Neuronal stem cell (in vitro differentiated cells): ENCODE measurements around the gene PARD6G.
A peak's percentile ranks its signal among the peaks of the same experiment; 100 is the strongest.
"Not testable (repeated sequence)": the region's sequence is repeated elsewhere in the genome, so short reads cannot be mapped to it uniquely, and the experiment has no call there.

Experiments
- DNase-seq: peaks from one replicate; pipeline ENCODE4 v3.0.0-alpha.2; 2013; ENCODE audit warnings: low spot score
- H2AFZ ChIP-seq: one replicate; pipeline ENCODE4 v1.6.1; 2013; ENCODE audit warnings: mild to moderate bottlenecking, low read length, inconsistent platforms
- H2AK5ac ChIP-seq: 2 replicates; pipeline ENCODE4 v1.6.1; 2013; ENCODE audit warnings: low read depth, mild to moderate bottlenecking, inconsistent platforms, low read length, moderate library complexity, mixed read lengths
- H2BK120ac ChIP-seq: 2 replicates; pipeline ENCODE4 v1.6.1; 2013; ENCODE audit warnings: low read depth, mild to moderate bottlenecking, inconsistent platforms, low read length, moderate library complexity, mixed read lengths
- H2BK12ac ChIP-seq: one replicate; pipeline ENCODE4 v1.6.1; 2013; ENCODE audit warnings: low read length, inconsistent platforms
- H2BK15ac ChIP-seq: 2 replicates; pipeline ENCODE4 v1.6.1; 2013; ENCODE audit warnings: mild to moderate bottlenecking, low read length, inconsistent platforms, mixed read lengths
- H2BK5ac ChIP-seq: one replicate; pipeline ENCODE4 v1.6.1; 2013; ENCODE audit warnings: inconsistent platforms, mild to moderate bottlenecking, low read length, moderate library complexity
- H3K14ac ChIP-seq: one replicate; pipeline ENCODE4 v1.6.1; 2013; ENCODE audit warnings: low read length, inconsistent platforms
- H3K18ac ChIP-seq: 2 replicates; pipeline ENCODE4 v1.6.1; 2013; ENCODE audit warnings: low read length, inconsistent platforms
- H3K23ac ChIP-seq: 2 replicates; pipeline ENCODE4 v1.6.1; 2013; ENCODE audit warnings: low read depth, mild to moderate bottlenecking, mixed read lengths, low read length, inconsistent platforms; ENCODE audit not compliant: poor library complexity
- H3K27ac ChIP-seq: replicated peaks from 3 replicates; pipeline ENCODE4 v1.5.1; 2013; ENCODE audit warnings: low read length, inconsistent platforms
- H3K27me3 ChIP-seq, 3 experiments: 2 replicates each; pipeline ENCODE4 v1.6.1; 2013; ENCODE audit warnings: low read length in 3 of 3, mild to moderate bottlenecking in 2 of 3, inconsistent platforms in 1 of 3, low read depth in 1 of 3, mixed read lengths in 1 of 3, moderate library complexity in 1 of 3; ENCODE audit not compliant: control insufficient read depth in 3 of 3, insufficient read depth in 3 of 3
- H3K36me3 ChIP-seq, 2 donors: replicated peaks in 1 of 2; 2 replicates each; pipeline ENCODE4 v1.6.1; 2013; ENCODE audit warnings: low read length in 2 of 2; ENCODE audit not compliant: control insufficient read depth in 2 of 2, insufficient read depth in 2 of 2
- H3K4ac ChIP-seq: 2 replicates; pipeline ENCODE4 v1.6.1; 2013; ENCODE audit warnings: inconsistent platforms, mild to moderate bottlenecking, low read length, moderate library complexity
- H3K4me1 ChIP-seq, 2 donors: 1 replicate in 1 of 2; 2 replicates in 1 of 2; pipeline ENCODE4 v1.6.1; 2013; ENCODE audit warnings: low read length in 2 of 2, low read depth in 1 of 2; ENCODE audit not compliant: control insufficient read depth in 2 of 2, insufficient read depth in 1 of 2
- H3K4me2 ChIP-seq: one replicate; pipeline ENCODE4 v1.6.1; 2013; ENCODE audit warnings: mild to moderate bottlenecking, low read length, inconsistent platforms; ENCODE audit not compliant: insufficient read depth, poor library complexity, severe bottlenecking
- H3K4me3 ChIP-seq, 2 donors: 2 replicates each; pipeline ENCODE4 v1.5.1; 2013; ENCODE audit warnings: low read length in 2 of 2, mild to moderate bottlenecking in 2 of 2, inconsistent platforms in 1 of 2, moderate library complexity in 1 of 2
- H3K79me1 ChIP-seq: one replicate; pipeline ENCODE4 v1.6.1; 2013; ENCODE audit warnings: low read depth, mild to moderate bottlenecking, inconsistent platforms, low read length, moderate library complexity
- H3K9ac ChIP-seq: one replicate; pipeline ENCODE4 v1.6.1; 2013; ENCODE audit warnings: mild to moderate bottlenecking, low read depth, low read length, inconsistent platforms; ENCODE audit not compliant: poor library complexity
- H3K9me3 ChIP-seq, 2 donors: replicated peaks in 1 of 2; 2 replicates each; pipeline versions ENCODE3 to v1.6.1; 2013; ENCODE audit warnings: low read length in 2 of 2, mild to moderate bottlenecking in 2 of 2, inconsistent platforms in 1 of 2, low read depth in 1 of 2, mixed read lengths in 1 of 2, moderate library complexity in 1 of 2; ENCODE audit not compliant: control insufficient read depth in 2 of 2, insufficient read depth in 1 of 2
- H4K8ac ChIP-seq: one replicate; pipeline ENCODE4 v1.6.1; 2013; ENCODE audit warnings: low read depth, mild to moderate bottlenecking, inconsistent platforms, low read length, moderate library complexity
- H4K91ac ChIP-seq: one replicate; pipeline ENCODE4 v1.6.1; 2013; ENCODE audit warnings: low read length, low read depth, mild to moderate bottlenecking, inconsistent platforms; ENCODE audit not compliant: poor library complexity
- WGBS, 2 donors: extraction: QIAGEN DNeasy Blood & Tissue Kit; methylation state at CpG; one replicate each; pipeline ENCODE4 v1.1.7; 2013; ENCODE audit warnings: missing lambda C conversion rate in 2 of 2, mixed read lengths in 1 of 2; ENCODE audit not compliant: insufficient read length in 2 of 2, insufficient replicate concordance in 1 of 2; ENCODE audit errors: extremely low coverage in 2 of 2; 5-methylcytosine and 5-hydroxymethylcytosine counted together

The PARD6G gene

DNA sequence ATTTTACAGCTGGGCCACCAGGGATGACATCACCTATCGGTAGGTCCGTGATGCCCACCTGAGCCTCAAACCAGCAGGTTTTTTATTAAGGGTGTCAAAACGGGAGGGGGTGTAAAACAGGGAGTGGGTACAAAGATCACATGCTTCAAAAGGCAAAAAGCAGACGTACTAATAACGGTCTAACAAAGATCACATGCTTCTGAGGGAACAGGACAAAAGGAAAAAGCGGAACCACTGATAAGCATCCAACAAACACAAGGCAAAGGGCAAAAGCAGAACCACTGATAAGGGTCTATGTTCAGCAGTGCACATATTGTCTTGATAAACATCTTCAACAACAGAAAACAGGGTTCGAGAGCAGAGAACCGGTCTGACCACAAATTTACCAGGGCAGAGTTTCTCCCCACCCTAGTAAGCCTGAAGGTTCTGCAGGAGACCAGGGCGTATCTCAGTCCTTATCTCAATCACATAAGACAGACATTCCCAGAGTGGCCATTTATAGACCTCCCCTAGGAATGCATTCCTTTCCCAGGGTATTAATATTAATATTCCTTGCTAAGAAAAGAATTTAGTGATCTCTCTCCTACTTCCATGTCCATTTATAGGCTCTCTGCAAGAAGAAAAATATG lies 82.5 kb downstream of the PARD6G start:
- not testable (repeated sequence) for H3K27me3 ChIP-seq, H4K8ac ChIP-seq, H4K91ac ChIP-seq, H3K14ac ChIP-seq, H3K23ac ChIP-seq, H2AFZ ChIP-seq, H3K4me2 ChIP-seq, DNase-seq, H3K4me1 ChIP-seq, H3K4me3 ChIP-seq, H3K9ac ChIP-seq, H2BK5ac ChIP-seq, H3K18ac ChIP-seq, H2BK15ac ChIP-seq, H2AK5ac ChIP-seq, H2BK120ac ChIP-seq, H2BK12ac ChIP-seq, H3K27ac ChIP-seq, H3K4ac ChIP-seq
- H3K79me1 ChIP-seq = peaks cover 14% of the 10 kb centered on the region
- H3K9me3 ChIP-seq = peaks cover 16% of the 10 kb centered on the region in 2 donors
- no CpG with 5 or more reads among the region's 9 CpGs for WGBS, 2 donors
- peaks cover 6 to 65% of the 10 kb centered on the region in 2 donors for H3K36me3 ChIP-seq

DNA sequence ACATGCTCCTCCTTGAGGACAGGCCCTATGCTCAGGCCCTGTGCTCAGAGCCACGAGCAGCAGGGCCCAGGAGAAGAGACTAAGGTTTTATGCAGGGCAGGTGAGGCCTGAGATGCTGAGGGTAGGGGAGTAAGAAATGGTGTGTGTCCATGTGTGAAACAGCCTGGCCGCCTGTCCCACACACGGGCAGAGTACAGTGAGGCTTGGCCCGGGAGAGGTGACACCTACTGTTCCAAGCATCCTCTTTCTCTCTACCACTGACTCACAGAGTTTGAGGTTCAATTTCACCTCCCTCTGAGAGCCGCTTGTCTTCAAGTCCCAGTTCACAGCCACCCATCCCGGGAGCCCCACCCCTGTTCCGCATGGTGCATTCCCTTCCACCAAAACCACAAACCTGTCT lies 84.1 kb downstream of the PARD6G start:
- no peak for DNase-seq
- Histone ChIP-seq H2BK5ac (peak overlapping the region; percentile 20), H3K36me3 (peaks cover 7 to 65% of the 10 kb centered on the region in 2 donors), H3K27me3 (no peaks in the 10 kb centered on the region), H3K4me1 (no peaks in the 10 kb centered on the region), H2AK5ac (no peak overlapping the region), H3K23ac (peak overlapping the region; percentile 82), H2BK120ac (no peak overlapping the region), H3K14ac (peak overlapping the region; percentile 56), H4K91ac (peak overlapping the region; percentile 48), H3K4me2 (no peak overlapping the region), H3K9me3 (peaks cover 16% of the 10 kb centered on the region in 2 donors), H3K27ac (no peak overlapping the region), H3K18ac (peak overlapping the region; percentile 57), H3K9ac (peak overlapping the region; percentile 39), H3K4me3 (peak overlapping the region in 1 of 2 donors; percentile 23), H2BK15ac (no peak overlapping the region), H3K79me1 (peaks cover 14% of the 10 kb centered on the region), H4K8ac (no peak overlapping the region), H3K4ac (no peak overlapping the region), H2BK12ac (no peak overlapping the region), H2AFZ (no peak overlapping the region)
- WGBS, 2 donors = no CpG with 5 or more reads among the region's 7 CpGs

DNA sequence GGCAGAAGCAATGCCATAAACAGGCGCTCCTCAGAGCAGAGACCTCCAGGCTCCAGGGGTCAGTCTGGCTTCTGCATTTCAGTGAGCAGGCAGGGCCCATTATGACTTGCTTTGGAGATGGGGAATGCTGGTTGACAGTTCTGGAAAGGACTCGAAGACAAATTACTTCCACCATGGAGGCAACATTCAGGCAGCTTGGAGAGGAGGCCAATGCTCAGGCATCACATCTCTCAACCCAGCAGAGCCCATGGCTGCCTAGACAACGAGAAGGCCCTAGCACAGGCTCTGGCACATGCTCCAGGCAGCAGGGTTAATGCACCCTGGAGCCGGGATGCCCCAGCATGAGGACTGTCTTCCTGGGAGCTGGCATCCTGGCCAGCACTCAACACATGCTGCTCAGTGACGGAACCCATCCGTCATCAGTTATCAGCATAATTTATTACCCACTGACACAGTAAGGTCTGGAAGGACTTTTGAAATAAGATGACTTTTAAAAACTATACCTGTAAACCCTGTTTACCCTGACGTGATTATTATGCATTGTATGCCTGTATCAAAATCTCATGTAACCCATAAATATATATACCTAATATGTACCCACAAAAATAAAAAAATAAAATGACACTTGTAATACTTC lies 85.4 kb downstream of the PARD6G start:
- peak overlapping the region; percentile 63 for H3K14ac ChIP-seq
- no peak overlapping the region for H3K9ac ChIP-seq
- no peak overlapping the region for H3K27ac ChIP-seq
- H3K18ac ChIP-seq = no peak overlapping the region
- no peak overlapping the region for H3K4me3 ChIP-seq
- no peak overlapping the region for H2BK120ac ChIP-seq
- H3K9me3 ChIP-seq = peaks cover 13 to 16% of the 10 kb centered on the region in 2 donors
- no CpG with 5 or more reads among the region's 7 CpGs for WGBS, 2 donors
- DNase-seq = no peak
- no peak overlapping the region for H2AK5ac ChIP-seq
- peak overlapping the region; percentile 22 for H2BK5ac ChIP-seq
- peak overlapping the region; percentile 43 for H4K91ac ChIP-seq
- H3K27me3 ChIP-seq = no peaks in the 10 kb centered on the region
- H3K4ac ChIP-seq = no peak overlapping the region
- H2BK12ac ChIP-seq = no peak overlapping the region
- no peak overlapping the region for H2AFZ ChIP-seq
- H3K36me3 ChIP-seq = peaks cover 9 to 68% of the 10 kb centered on the region in 2 donors
- no peaks in the 10 kb centered on the region for H3K4me1 ChIP-seq
- H4K8ac ChIP-seq = no peak overlapping the region
- H3K4me2 ChIP-seq = no peak overlapping the region
- no peak overlapping the region for H3K23ac ChIP-seq
- no peak overlapping the region for H2BK15ac ChIP-seq
- H3K79me1 ChIP-seq = peaks cover 10% of the 10 kb centered on the region
